ENCODE measurements around the gene NOB1.

Gene NOB1

DNA sequence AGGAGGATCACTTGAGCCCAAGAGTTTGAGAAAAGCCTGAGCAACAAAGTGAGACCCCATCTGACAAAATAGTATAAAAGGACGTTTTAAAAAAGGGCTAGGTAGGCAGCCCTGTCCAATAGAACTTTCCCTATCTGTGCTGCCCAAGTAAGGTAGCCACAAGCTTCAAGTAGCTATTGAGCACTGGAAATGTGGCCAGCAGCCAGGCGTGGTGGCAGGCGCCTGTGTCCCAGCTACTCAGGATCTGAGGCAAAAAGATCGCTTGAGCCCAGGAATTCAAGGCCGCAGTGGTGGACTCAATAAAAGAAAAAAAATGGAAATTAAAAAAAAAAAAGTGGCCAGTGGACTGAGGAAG lies 26.8 kb downstream of the NOB1 start:
- Histone ChIP-seq H3K27me3 (ENCODE audit: insufficient read depth, low read length, poor library complexity) (no peaks in the 10 kb centered on the region), H4K20me1 (ENCODE audit: insufficient read depth, low read length) (no peaks in the 10 kb centered on the region), H3K9ac (ENCODE audit: low read depth, low read length) (peak overlapping the region; percentile 58), H2AFZ (ENCODE audit: low read depth, low read length) (no peak overlapping the region), H3K4me1 (ENCODE audit: insufficient read depth, low read length) (peaks cover 33% of the 10 kb centered on the region), H3K79me2 (ENCODE audit: insufficient read depth, low read length) (peaks cover 7% of the 10 kb centered on the region), H3K9me3 (ENCODE audit: insufficient read depth, low read length, severe bottlenecking) (no peaks in the 10 kb centered on the region), H3K27ac (ENCODE audit: low read length) (peak overlapping the region; percentile 86), H3K4me3 (ENCODE audit: low read depth in 1 of 2, low read length in 2 of 2) (peak overlapping the region in 1 of 2 experiments; percentile 61; a peak in 1 of 4 replicates), H3K4me2 (ENCODE audit: insufficient read depth, low read length) (peak overlapping the region; percentile 84), H3K36me3 (ENCODE audit: insufficient read depth, low read length) (no peaks in the 10 kb centered on the region)
- no peak for DNase-seq
- no peak for TF ChIP-seq EZH2 (IDR thresholded peaks at IDR 0.05; ENCODE audit: borderline replicate concordance, low read depth, low read length, severe bottlenecking)
- TF ChIP-seq CTCF (IDR thresholded peaks at IDR 0.05; ENCODE audit: borderline replicate concordance, extremely low read depth, low read length, poor library complexity, severe bottlenecking) = no peak
- no peak for ATAC-seq (ENCODE audit: insufficient read depth, low read depth)

DNA sequence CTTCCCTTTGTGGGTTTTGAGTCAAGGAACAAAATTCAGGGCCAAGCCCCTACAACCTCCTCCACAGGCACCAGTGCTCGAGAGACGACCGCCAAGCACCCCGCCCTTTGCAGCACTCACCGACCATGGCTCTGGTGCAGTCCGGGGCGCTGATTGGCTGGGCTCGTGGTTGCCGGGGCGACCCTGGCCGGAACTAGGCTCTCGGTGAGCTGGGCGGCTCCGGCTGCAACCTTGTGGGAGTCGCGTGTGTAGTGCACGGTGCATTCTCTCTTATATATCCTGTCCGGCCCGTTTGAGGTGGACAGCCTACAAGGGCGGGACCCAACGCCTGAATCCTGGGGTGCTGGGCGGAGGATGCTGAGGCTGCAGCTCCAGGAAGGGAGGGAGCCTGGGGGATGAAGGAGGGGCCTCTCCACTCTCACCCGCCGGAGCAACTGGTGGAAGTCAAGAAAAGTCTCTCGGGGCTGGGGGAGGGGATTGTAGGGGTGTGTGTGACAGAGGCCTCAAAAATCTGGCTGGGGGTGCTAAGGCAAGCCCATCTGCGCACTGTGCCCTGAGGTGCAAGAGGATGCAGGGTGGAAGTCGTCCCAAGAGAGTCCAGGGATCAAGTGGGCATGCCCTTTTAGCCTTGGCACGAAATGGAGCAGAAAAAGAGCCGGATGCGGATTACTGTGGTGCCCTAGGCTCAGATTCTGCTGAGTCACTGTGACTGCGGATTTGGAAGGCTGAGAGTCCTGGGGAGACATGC lies 28.2 kb downstream of the NOB1 start, which contains the start of gene NQO1:
NQO1 (minus strand) TSS at position 248 of the 748 bp plus-strand sequence; CDS start at position 127, 121 bp downstream.
- no peaks in the 10 kb centered on the region for H3K36me3 ChIP-seq (ENCODE audit: insufficient read depth, low read length)
- DNase-seq (peak; percentile 93), ATAC-seq (ENCODE audit: insufficient read depth, low read depth) (peak; percentile 96)
- TF ChIP-seq CTCF (IDR thresholded peaks at IDR 0.05; ENCODE audit: borderline replicate concordance, extremely low read depth, low read length, poor library complexity, severe bottlenecking) (no peak), EZH2 (IDR thresholded peaks at IDR 0.05; ENCODE audit: borderline replicate concordance, low read depth, low read length, severe bottlenecking) (no peak)
- H2AFZ ChIP-seq (ENCODE audit: low read depth, low read length) = peak within 1 kb of the TSS; percentile 89
- no peaks in the 10 kb centered on the region for H4K20me1 ChIP-seq (ENCODE audit: insufficient read depth, low read length)
- H3K4me2 ChIP-seq (ENCODE audit: insufficient read depth, low read length) = peak within 1 kb of the TSS; percentile 84
- H3K4me3 ChIP-seq (ENCODE audit: low read depth in 1 of 2, low read length in 2 of 2) = peak within 1 kb of the TSS; percentile 23 to 61
- no peaks in the 10 kb centered on the region for H3K27me3 ChIP-seq (ENCODE audit: insufficient read depth, low read length, poor library complexity)
- peaks cover 7% of the 10 kb centered on the region for H3K79me2 ChIP-seq (ENCODE audit: insufficient read depth, low read length)
- peak within 1 kb of the TSS; percentile 58 for H3K9ac ChIP-seq (ENCODE audit: low read depth, low read length)
- H3K4me1 ChIP-seq (ENCODE audit: insufficient read depth, low read length) = peaks cover 33% of the 10 kb centered on the region
- H3K27ac ChIP-seq (ENCODE audit: low read length) = peak within 1 kb of the TSS; percentile 86
- no peaks in the 10 kb centered on the region for H3K9me3 ChIP-seq (ENCODE audit: insufficient read depth, low read length, severe bottlenecking)

- H3K9ac ChIP-seq (ENCODE audit: low read depth, low read length) = peak overlapping the region; percentile 58
- H3K4me3 ChIP-seq (ENCODE audit: low read depth in 1 of 2, low read length in 2 of 2) = peak overlapping the region; percentile 23 to 61; a peak in 3 of 4 replicates
- peak overlapping the region; percentile 84 for H3K4me2 ChIP-seq (ENCODE audit: insufficient read depth, low read length)
- peak overlapping the region; percentile 86 for H3K27ac ChIP-seq (ENCODE audit: low read length)
- H3K9me3 ChIP-seq (ENCODE audit: insufficient read depth, low read length, severe bottlenecking) = no peaks in the 10 kb centered on the region
- peaks cover 7% of the 10 kb centered on the region for H3K79me2 ChIP-seq (ENCODE audit: insufficient read depth, low read length)
- no peaks in the 10 kb centered on the region for H3K36me3 ChIP-seq (ENCODE audit: insufficient read depth, low read length)
- peaks cover 33% of the 10 kb centered on the region for H3K4me1 ChIP-seq (ENCODE audit: insufficient read depth, low read length)
- TF ChIP-seq EZH2 (IDR thresholded peaks at IDR 0.05; ENCODE audit: borderline replicate concordance, low read depth, low read length, severe bottlenecking) = no peak
- TF ChIP-seq CTCF (IDR thresholded peaks at IDR 0.05; ENCODE audit: borderline replicate concordance, extremely low read depth, low read length, poor library complexity, severe bottlenecking) = no peak
- DNase-seq (no peak), ATAC-seq (ENCODE audit: insufficient read depth, low read depth) (no peak)
- H4K20me1 ChIP-seq (ENCODE audit: insufficient read depth, low read length) = no peaks in the 10 kb centered on the region
- H3K27me3 ChIP-seq (ENCODE audit: insufficient read depth, low read length, poor library complexity) = no peaks in the 10 kb centered on the region
- H2AFZ ChIP-seq (ENCODE audit: low read depth, low read length) = peak overlapping the region; percentile 89
Measured at GRCh38 chr16:69725480-69726312, 29.0 kb downstream of the NOB1 start.
